Panc1 (cell line): ENCODE measurements around the gene KCNQ1OT1. TPM values are rescaled to one million over a fixed set of nuclear protein-coding genes. Genes with fewer than 3 reads are reported as not detected.

ENCODE experiments used
- ATAC-seq: fragments of 200-7000 bp; cut with Tn5 transposase; 2 replicates; pipeline ENCODE4 v1.9.1; 2020; ENCODE audit warnings: mild to moderate bottlenecking, moderate library complexity
- BruUV-seq: library from RNA; stranded (reverse); fragments of 400-500 nt; replicated peaks from 2 replicates; lab custom pipeline; 2021; lab: Mats Ljungman, UMichigan
- CTCF ChIA-PET: fragments of 300-600 bp; sonication (Branson Sonifier 250); formaldehyde crosslinking; loops from one replicate; lab custom pipeline; 2022; ENCODE audit warnings: antibody characterized with exemption; lab: Charles Lee
- POLR2A ChIA-PET: fragments of 300-600 bp; sonication (Branson Sonifier 250); formaldehyde crosslinking; loops from one replicate; lab custom pipeline; 2022; ENCODE audit warnings: antibody characterized with exemption; lab: Charles Lee
- DNase-seq: peaks from one replicate; pipeline ENCODE4 v3.0.0-alpha.2; 2010; ENCODE audit warnings: low read depth, low spot score
- H3K27ac ChIP-seq: 2 replicates; pipeline ENCODE4 v1.5.1; 2011; ENCODE audit warnings: mild to moderate bottlenecking, low read length, inconsistent platforms
- H3K27me3 ChIP-seq: fragments of 200-500 bp; sonication (Bioruptor generic); 2 replicates; pipeline ENCODE4 v1.6.0; 2014; ENCODE audit warnings: low read length, inconsistent platforms; ENCODE audit not compliant: control insufficient read depth, insufficient read depth
- H3K36me3 ChIP-seq: fragments of 200-500 bp; sonication (Bioruptor generic); 2 replicates; pipeline ENCODE4 v1.5.1; 2014; ENCODE audit warnings: inconsistent platforms, mild to moderate bottlenecking, low read length, moderate library complexity; ENCODE audit not compliant: control insufficient read depth, insufficient read depth
- H3K4me1 ChIP-seq: 2 replicates; pipeline ENCODE4 v1.5.1; 2011; ENCODE audit warnings: inconsistent platforms, mild to moderate bottlenecking, low read length, moderate library complexity; ENCODE audit not compliant: control insufficient read depth, insufficient read depth
- H3K4me3 ChIP-seq, 2 experiments: 2 replicates each; pipeline ENCODE4 v1.5.1; 2011 to 2012; ENCODE audit warnings: low read depth in 2 of 2, low read length in 2 of 2, mild to moderate bottlenecking in 2 of 2, inconsistent platforms in 1 of 2, moderate library complexity in 1 of 2
- H3K9me3 ChIP-seq: fragments of 200-500 bp; sonication (Bioruptor generic); 2 replicates; pipeline ENCODE4 v1.5.1; 2014; ENCODE audit warnings: low read depth, mild to moderate bottlenecking, inconsistent platforms, low read length, moderate library complexity; ENCODE audit not compliant: control insufficient read depth, insufficient read depth
- CTCF ChIP-seq: fragments of 450-650 bp; IDR thresholded peaks from 2 replicates; pipeline ENCODE4 v1.5.1; 2017; ENCODE audit warnings: mild to moderate bottlenecking
- POLR2AphosphoS5 ChIP-seq: IDR thresholded peaks from 2 replicates; pipeline ENCODE4 v1.6.1; 2012; ENCODE audit warnings: mild to moderate bottlenecking, low read depth, low read length, moderate library complexity
- SIN3A ChIP-seq: IDR thresholded peaks from 2 replicates; pipeline ENCODE4 v1.6.1; 2012; ENCODE audit warnings: low read depth, mild to moderate bottlenecking, low read length, moderate library complexity, borderline replicate concordance; ENCODE audit not compliant: insufficient read depth
- TCF7L2 ChIP-seq: IDR thresholded peaks from 2 replicates; pipeline ENCODE4 v1.6.1; 2011; ENCODE audit warnings: mild to moderate bottlenecking, low read depth, low read length, inconsistent platforms
- in situ Hi-C: cut with HindIII; loops from 2 replicates; pipeline ENCODE4 v1.10.0; 2016; ENCODE audit warnings: low sequenced_read_pairs, low pct_unique_long_range_greater_than_20kb
- intact Hi-C: fragments of 100-400 bp; cut with micrococcal nuclease; formaldehyde crosslinking; loops from one replicate; pipeline ENCODE4 v1.10.0; 2022; ENCODE audit not compliant: unreplicated experiment
- total RNA-seq: library from RNA; stranded (reverse); gene quantifications from one replicate; pipeline ENCODE4 v1.2.1, GENCODE V29; 2021; ENCODE audit not compliant: unreplicated experiment
- TF ChIP-seq, protein P1 (sequence below), 2 experiments: IDR thresholded peaks; 2 replicates each; pipeline ENCODE4 v1.6.1; 2011 to 2012; ENCODE audit warnings: low read depth in 2 of 2, control low read depth in 1 of 2, low read length in 1 of 2, mild to moderate bottlenecking in 1 of 2, moderate library complexity in 1 of 2; ENCODE audit not compliant: insufficient read depth in 1 of 2

KCNQ1OT1 gene
- total RNA-seq, 1 experiment from 2014 or later, result 1.3 TPM

- ATAC-seq, result no peak
- Histone ChIP-seq H3K27ac (no peak overlapping the region), H3K36me3 (no peaks in the 10 kb centered on the region), H3K27me3 (no peaks in the 10 kb centered on the region), H3K4me3 (no peak overlapping the region), H3K4me1 (no peaks in the 10 kb centered on the region), H3K9me3 (no peaks in the 10 kb centered on the region)
- CTCF ChIA-PET, result interaction anchor here (0.6 kb wide), 1 partner anchor 1134 kb away, joined by 6 read pairs; no protein-coding TSS in a partner anchor
- intact Hi-C loops, result no loop called here
- TF ChIP-seq SIN3A (no peak), CTCF (no peak), POLR2AphosphoS5 (no peak), TCF7L2 (no peak)
- TF ChIP-seq, protein P1, sequence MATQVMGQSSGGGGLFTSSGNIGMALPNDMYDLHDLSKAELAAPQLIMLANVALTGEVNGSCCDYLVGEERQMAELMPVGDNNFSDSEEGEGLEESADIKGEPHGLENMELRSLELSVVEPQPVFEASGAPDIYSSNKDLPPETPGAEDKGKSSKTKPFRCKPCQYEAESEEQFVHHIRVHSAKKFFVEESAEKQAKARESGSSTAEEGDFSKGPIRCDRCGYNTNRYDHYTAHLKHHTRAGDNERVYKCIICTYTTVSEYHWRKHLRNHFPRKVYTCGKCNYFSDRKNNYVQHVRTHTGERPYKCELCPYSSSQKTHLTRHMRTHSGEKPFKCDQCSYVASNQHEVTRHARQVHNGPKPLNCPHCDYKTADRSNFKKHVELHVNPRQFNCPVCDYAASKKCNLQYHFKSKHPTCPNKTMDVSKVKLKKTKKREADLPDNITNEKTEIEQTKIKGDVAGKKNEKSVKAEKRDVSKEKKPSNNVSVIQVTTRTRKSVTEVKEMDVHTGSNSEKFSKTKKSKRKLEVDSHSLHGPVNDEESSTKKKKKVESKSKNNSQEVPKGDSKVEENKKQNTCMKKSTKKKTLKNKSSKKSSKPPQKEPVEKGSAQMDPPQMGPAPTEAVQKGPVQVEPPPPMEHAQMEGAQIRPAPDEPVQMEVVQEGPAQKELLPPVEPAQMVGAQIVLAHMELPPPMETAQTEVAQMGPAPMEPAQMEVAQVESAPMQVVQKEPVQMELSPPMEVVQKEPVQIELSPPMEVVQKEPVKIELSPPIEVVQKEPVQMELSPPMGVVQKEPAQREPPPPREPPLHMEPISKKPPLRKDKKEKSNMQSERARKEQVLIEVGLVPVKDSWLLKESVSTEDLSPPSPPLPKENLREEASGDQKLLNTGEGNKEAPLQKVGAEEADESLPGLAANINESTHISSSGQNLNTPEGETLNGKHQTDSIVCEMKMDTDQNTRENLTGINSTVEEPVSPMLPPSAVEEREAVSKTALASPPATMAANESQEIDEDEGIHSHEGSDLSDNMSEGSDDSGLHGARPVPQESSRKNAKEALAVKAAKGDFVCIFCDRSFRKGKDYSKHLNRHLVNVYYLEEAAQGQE (IDR thresholded peaks at IDR 0.05; ENCODE audit: insufficient read depth in 1 of 2, low read depth in 2 of 2, low read length in 1 of 2), result no peak
- in situ Hi-C loops, result no loop called here
- DNase-seq, result no peak
- BruUV-seq, result no TSS peak
- POLR2A ChIA-PET, result no interaction called here
Measured at GRCh38 chr11:2709429-2709828, 9.6 kb upstream of the KCNQ1OT1 start.

- no peak for DNase-seq
- Histone ChIP-seq H3K36me3 (no peaks in the 10 kb centered on the region), H3K4me1 (no peaks in the 10 kb centered on the region), H3K27ac (no peak overlapping the region), H3K4me3 (no peak overlapping the region), H3K9me3 (no peaks in the 10 kb centered on the region), H3K27me3 (no peaks in the 10 kb centered on the region)
- no TSS peak for BruUV-seq
- in situ Hi-C loops (no loop called here), intact Hi-C loops (no loop called here)
- ChIA-PET CTCF (no interaction called here), POLR2A (no interaction called here)
- no peak for ATAC-seq
- TF ChIP-seq CTCF (no peak), POLR2AphosphoS5 (no peak), SIN3A (no peak), TCF7L2 (no peak)
- TF ChIP-seq, protein P1 (IDR thresholded peaks at IDR 0.05; ENCODE audit: insufficient read depth in 1 of 2, low read depth in 2 of 2, low read length in 1 of 2), result no peak
Measured at GRCh38 chr11:2708757-2709281, 9.0 kb upstream of the KCNQ1OT1 start.
